Umbilical cord (tissue), 2 donors: Measurements from ENCODE around the gene WWOX. TPM values are rescaled to one million over a fixed set of nuclear protein-coding genes. Genes with fewer than 3 reads are reported as not detected.
A peak's percentile ranks its signal among the peaks of the same experiment; 100 is the strongest.

ENCODE experiments used
- DNase-seq: peaks from one replicate; pipeline ENCODE4 v3.0.0-alpha.2; 2015; ENCODE audit warnings: low spot score
- total RNA-seq: library from RNA; depleted of rRNA; stranded (reverse); fragments of >200 nt; gene quantifications from one replicate; pipeline ENCODE4 v1.2.3, GENCODE V29; 2014; ENCODE audit warnings: low replicate concordance; ENCODE audit not compliant: insufficient read depth

WWOX gene
- total RNA-seq, 1 donor from 2014 or later, result 54.4 TPM

DNA sequence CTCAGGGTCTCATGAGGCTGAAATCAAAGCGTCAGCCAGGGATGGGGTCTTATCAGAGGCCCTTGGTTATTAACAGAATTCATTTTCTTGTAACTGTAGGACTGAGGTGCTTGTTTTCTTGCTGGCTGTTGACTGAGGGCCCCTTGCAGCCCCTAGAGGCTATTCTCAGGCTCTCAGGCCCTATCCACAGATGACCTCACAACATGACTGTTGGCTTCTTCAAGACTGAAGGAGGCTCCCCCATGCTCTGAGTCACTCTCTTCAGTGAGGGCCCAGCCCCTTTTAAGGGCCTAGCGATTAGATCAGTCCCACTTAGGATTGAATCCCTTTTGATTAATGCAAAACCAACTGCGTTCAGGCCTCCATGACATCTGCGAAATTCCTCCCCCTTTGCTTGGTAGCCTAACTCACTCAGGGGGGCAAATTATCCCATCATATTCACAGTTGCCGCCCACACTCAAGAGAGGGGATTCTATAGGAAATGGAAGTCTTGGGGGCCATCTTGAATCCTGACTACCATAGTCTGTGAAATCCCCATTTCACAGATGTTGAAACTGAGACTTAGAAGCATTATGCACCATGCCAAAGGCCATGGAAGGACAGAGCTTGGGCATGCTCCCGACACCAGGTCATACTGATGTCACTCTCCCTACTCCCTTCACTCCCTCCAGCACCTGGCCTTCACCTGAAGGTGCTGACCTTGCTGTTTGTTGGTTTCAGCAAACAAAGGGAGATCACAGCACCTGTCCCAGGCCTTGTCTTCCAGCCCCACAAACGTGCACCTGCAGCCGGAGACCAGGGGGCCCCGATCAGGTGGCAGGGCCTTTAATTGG, 908.8 kb downstream of the WWOX start:
- DNase-seq, result no peak

DNA sequence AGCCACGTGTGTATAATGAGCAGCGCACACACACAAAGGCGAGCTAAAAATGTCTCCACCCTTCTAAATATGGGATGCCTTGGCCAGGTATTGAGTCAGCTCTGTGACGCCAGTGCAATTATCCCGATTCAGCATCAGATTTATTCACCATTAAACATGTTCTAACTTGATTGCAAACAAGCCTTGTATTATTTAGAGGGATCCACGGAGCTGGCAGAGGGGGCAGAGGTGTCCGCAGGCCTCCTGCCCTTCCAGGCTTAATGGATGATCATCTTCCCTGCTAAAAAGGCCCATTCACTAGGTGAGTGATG, 909.4 kb downstream of the WWOX start:
- no peak for DNase-seq

DNA sequence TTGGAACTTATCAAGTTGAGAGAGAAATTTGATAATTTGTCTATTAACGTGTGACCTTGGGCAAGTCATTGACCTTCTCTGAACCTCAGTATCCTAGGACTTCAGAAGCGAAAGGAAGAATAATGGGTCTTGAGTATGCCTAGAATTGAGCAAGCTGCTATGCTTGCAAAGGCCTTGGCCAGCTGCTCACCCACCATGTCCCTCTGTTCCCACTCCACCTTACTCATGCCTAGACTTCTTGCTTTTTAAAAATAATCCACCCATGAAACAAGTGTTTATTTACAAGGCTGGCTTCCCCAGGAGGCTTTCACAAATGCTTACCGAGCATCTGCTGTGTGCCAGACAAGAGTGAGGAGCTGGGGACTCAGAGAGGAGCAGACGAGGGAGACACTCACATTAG, 910.4 kb downstream of the WWOX start:
- no peak for DNase-seq

DNA sequence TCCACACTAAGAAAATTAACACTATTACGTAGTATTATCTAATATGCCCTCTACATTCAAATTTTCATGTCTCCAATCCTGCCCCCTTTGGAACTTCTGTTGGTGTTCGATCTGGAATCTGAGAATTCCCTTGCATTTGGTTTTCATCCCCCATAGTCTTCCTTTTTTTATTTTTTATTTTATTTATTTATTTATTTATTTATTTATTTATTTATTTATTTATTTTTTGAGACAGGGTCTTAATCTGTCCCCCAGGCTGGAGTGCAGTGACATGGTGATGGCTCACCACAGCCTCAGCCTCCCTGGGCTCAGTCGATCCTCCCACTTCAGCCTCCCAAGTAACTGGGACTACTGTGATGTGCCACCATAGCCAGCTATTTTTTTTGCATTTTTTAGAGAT, 911.8 kb downstream of the WWOX start:
- DNase-seq, result no peak

DNA sequence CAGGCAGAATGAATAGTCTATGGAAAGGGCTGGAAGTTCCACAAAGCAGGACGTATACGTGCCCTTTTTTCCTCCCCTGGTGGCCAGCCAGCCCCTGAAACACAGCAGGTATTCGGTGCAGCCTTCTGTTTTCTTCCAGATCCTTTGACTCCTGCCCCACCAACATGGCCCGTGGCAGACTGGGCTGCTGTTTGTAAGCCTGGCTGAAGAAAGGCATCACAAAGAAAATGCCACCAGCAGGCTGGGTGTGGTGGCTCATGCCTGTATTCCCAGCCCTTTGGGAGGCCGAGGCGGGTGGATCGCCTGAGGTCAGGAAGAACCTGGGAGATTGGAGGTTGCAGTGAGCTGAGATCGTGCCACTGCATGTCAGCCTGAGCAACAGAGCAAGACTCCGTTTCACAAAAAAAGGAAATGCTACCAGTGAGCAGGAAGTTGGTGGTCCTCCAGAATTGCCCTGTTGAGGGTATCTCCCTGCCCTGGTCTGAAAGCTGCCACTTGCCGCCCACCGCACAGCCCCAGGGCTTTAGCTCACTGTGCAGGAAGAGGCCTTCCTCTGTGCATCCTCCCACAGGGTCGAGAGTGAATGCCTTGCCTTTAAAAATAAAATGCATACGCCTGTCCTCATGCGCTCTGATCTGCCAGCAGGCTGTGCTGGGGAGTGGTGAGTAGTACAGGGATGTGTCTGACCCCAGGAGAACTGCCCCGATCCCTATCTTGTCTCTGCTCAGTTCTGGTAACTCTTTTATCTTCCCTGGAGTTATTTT, 913.4 kb downstream of the WWOX start:
- peak; percentile 10 for DNase-seq

DNA sequence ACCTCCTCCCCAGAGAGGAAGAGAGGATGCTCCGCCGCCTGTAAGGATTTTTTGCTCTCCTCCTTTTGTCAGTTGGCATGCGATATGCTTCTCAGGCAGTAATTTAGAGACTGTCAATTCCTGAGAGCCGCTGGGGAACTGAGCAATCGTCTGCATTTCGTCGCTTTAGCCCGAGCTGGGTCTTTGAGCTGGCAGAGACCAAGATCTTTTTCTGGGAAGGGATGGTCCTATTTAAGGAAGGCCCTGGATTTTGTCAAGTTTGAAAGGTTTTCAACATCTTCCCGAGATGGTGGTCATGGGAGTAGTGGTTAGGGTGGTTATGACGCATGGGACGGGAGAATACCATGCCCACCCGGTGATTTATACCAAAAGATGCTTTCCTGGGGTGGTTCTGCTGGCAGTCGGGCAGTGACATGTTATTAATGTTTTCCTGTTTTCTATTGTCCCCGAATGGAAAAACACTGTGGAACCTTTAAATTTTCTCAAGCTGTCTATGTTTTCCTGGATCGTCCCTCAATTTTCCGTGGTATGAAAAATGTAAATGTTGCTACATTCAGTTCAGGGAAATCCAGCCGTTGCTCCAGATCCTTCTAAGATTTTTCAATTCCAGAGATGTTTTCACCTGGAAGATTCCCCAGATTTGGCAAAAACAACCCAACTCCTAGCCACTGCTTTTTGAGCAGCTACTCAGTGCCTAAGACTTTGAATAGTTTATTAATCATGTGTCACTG, 914.6 kb downstream of the WWOX start:
- DNase-seq, result peak; percentile 40

DNA sequence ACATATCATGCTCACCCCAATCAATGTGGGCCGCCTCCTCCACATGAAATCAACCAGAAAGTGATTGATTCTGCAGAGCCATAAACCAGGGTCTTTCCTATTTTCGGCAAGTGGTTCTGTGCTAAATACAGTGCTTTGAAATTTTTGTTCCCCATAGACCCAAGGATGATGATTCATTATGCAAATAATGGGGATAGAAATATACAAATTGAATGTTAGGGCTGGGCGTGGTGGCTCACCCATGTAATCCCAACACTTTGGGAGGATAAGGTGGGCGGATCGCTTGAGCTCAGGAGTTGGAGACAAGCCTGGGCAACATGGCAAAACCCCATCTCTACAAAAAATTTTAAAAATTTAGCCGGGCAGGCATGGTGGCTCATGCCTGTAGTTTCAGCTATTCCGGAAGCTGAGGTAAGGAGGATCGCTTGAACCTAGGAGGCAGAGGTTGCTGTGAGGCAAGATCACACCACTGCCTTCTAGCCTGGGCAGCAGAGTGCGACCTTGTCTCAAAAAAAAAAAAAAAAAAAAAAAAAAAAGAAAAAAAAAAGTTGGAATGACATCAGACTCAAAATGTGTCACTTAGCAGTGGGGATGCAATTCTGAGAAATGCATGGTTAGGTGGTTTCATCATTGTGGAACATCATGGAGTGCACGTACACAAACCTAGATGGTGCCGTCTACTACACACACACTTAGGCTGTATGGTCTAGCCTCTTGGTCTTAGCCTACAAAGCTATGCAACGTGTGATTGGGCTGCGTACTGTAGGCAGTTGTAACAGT, 919.4 kb downstream of the WWOX start:
- no peak for DNase-seq

DNA sequence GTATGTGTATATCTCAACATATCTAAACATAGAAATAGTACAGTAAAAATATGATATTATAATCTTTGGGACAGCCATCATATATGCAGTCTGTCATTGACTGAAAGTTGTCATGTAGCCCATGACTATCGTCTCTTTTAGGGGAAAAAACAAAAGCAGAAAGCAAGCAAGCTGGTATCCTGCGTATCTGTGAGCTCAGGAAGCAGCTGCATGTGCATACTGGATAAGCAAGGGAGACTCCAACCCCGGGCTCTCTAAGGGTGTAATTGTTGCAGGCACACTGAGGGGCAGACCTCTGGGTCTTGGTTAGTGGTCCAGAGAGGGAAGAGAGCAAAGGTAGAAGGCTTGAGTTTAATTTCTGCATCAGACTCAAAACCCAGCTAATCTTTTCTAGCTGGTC, 920.0 kb downstream of the WWOX start:
- DNase-seq, result no peak

DNA sequence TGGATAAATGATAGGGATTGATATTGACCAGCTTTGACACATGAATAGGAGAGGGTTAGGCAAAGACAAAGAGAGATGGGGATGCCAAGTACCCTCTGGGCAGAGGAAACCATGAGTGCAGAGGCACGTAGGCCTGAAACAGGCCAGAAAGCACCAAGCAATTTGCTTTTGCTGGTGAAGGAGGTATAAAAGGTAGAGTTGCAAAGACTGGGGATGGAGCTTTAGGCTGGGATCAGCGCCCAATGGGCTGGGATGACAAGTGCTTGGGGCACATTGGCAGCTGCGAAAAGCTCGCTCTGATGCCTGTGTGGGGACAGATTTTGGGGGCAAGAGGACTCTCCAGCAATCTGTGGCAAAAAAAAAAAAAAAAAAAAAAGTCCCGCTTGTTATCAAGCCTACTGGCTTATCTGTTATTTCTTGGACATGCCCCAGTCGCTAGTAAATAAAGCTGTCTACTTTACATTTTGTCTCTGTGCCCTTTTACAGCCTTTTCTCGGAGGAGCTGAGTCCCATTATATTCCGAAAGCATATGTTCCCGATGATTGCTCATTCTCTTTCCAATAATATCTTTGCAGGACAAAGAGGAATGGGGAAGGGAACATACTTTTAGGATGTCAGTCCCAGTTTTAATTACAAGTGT, 922.7 kb downstream of the WWOX start:
- no peak for DNase-seq

DNA sequence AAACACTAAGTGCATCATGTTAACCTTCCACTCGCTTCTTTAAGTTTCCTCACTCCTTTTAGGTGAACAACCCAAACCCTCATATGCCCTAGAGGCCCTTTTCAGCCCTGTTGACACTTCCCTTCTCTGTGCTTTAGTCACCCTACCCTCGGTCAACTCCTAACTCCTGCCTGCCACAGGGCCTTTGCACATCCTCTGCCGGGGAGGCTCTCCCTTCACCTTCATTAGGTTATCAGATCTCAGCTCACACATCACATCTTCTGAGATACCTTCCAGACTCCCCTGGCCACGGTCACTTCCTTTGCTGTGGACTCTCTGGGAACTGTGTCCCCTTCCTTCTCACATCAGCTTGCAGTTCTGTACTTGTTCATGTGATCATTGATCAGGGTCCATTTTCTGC, 926.7 kb downstream of the WWOX start:
- DNase-seq, result no peak

DNA sequence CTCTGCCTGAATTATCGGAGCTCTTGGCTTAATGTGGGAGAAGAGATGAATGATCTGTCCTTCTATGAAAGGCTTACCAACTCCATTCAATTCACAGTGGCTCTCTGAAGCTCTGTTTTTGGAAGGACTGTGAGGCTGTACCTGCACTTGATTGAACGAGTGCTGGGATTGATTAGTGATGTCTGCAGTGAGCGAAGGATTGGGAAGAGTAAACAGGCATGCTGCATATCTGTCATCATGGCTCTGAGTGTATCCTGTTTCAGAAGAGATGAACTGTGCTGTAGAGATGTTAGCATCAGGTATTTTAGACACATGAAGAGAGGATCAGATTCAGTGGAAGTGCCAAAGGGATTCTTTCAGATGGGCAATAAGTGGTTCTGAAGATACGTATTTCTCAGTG, 937.1 kb downstream of the WWOX start:
- no peak for DNase-seq

DNA sequence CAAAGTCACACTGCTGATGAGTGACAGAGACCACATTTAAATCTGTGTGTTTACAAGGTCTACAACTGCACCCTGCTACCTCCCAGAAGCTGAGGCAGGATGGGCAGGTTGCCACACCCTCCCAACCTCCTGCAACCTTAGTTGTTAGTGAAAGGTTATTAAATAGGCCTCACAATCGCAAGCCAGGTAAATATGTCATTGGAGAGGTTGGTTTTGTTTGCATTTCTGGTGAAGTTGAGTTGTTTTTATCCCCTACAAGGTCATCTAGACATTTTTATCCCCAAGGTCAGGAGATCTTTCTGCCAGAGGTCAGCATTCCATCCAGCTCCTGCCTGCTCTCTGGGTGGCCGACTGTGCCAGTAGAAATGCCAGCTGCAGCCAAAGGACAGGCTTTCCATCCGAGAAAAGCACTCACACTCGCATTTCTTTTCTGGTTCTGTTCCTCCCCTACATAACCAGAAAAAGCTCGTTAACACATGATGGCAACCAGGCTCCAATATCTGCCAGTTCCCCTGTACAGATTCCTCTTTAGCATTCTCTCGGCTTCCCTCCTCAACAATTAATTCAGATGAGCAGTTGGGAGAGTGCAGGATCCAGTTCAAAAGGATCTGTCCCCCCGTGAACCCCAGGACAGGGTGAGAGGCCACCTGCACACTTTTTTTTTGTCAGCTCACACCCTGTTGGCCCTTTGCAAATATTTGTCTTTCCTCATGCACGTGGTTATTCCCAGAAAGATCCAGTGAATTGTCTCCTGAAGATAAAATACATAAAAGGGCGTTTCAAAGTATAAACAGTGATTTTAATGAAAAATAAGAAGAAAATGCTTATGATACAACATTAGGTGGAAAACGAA, 938.3 kb downstream of the WWOX start:
- no peak for DNase-seq

DNA sequence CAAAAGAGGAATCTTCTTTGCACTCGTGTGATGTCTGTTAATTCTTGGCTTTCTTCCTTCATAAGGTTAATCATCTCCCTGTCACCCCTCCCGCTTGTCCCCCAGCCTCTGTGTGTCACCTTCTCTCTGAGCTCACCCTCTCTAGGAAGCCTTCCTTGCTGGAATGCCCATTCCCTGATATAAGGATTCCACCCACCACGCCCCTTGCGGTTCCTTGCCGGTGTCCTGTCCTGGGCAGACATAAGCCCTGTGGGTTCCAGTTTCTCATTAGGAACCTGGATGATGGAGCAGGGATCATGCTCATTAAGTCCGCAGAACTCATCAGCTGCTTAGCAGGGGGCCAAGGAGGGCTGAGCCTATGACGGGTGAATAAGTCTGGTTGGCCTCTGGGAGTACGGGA, 941.8 kb downstream of the WWOX start:
- no peak for DNase-seq

DNA sequence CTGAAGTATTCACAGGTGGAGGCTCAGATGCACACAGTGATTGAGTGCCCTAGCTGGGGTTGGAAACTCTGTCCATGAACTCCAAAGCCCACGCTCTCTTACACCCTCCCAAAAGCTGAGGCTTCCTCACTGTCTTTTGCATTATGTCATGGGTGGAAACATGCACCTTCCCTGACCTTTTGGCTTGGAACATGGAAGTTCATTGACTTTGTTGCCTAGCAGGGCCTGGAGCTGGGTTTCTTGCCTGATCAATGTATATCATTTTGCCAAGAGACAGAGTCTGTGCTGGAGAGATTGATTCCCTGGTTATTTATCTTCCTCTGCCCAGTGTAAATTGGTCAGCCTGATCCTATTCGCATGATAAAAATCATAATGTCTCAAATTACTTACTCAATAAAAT, 942.7 kb downstream of the WWOX start:
- no peak for DNase-seq

DNA sequence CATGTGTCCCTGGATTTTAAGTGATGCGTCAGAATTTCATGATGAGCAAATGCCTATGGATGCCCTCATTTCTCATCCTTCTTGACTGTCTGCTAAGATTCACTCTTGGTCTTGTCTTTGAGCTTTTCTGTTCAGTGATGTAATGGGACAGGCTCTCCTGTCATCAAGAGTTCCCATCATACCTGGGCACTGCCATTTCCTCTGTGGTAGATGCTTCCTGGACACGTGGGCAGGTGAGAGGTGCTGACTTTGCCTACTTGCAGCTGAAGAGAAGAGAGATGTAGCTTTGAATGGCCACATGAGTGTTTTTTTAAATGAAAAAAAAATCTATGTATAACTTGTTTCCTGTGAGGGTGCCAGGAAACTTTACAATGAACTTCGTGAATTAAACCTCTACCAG, 943.4 kb downstream of the WWOX start:
- no peak for DNase-seq

DNA sequence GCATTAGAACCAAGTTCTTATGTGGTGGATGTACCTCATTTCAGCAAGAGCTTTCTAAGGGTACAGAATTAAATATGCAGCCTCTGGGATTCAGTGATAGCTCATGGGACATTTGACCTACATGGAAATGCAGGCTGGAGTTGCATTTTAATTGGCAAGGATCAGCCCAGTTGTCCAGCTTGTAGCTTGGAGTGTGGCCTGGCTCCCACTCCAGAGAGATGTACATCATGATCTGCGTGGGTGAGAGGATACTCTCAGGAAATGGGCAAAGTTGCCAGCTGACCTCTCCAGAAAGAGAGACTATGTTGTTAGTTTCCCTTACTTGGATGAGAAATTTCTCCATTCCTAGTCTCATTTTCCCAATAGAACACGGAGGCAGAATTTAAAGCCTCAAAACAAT, 945.7 kb downstream of the WWOX start:
- no peak for DNase-seq

DNA sequence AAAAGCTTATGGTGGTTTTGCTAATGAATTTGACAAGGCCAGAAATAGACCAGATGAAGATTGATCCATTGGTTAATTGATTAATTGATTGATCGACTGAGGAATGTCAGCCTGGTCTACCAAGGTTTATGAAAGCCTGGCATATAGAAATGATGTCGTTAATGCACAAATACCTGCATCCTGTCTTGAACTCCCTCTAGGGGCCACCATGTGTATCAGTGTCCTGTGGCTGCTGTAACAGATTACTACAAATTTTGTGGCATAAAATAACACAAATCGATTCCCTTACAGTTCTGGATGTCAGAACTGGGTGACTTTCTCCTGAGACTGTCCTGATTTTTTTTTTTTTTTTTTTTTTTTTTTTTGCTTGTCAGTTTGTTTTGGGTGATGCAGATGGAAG, 947.9 kb downstream of the WWOX start:
- DNase-seq, result no peak

DNA sequence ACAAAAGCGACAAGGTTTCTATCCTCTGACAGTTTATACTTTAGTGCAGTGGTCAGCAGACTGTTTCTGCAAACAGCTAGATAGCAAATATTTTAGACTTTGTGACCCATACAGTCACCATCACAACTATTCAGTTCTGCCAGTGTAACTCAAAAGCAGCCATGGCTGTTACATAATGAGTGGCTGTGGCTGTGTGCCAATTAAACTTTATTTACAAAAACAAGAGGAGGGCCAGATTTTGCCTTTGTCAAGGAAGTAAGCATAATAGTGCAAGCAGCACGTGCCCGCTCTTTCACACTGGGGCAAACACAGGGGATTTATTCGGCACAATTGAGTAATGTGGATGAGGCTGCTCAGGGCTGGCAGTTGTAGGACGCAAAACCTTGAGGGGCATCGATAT, 949.6 kb downstream of the WWOX start:
- no peak for DNase-seq

DNA sequence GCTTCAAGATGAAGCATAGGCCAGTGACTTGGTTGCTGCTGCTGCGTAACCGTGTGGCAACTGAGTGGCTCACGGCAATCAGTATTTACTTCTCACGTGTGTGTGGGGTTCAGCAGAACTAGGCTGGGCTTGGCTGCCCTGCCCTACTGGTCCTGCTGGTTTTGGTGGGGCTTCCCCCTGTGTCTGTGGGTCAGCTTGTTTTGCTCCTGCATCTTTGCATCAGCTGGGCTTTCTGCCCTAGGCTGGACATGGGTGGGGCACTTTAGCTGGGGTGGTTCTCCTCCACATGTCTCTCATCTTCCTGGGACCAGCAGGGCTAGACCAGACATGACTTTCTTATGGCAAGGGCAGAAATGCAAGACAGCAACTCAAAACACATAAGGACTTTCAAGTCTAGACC, 950.6 kb downstream of the WWOX start:
- no peak for DNase-seq

DNA sequence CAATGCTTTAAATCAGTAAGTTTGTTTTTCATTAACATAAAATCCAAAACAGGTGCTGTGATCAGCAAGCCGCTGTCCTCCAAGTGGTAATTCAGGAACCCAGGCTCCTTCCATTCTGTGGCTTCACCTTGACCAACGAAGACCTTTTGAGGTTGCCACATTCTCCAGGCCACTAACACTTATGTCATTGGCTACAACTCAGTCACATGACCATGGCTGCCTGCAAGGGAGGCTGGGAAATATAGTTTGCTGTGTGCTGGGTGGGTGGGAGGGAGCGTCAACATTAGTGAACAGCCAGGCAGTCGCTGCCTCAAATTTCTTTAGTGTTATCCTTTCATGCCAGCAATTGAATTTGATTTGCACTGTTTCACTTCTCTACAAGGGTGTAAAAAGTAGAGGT, 951.9 kb downstream of the WWOX start:
- DNase-seq, result no peak
